GM19193 (cell line): ENCODE measurements around the gene SLC9A2.

Source experiments
- POLR2A ChIP-seq: IDR thresholded peaks from 4 replicates; pipeline ENCODE4 v1.6.1; 2011; ENCODE audit not compliant: insufficient read depth, insufficient read length; ENCODE audit errors: extremely low read depth

Gene SLC9A2

GRCh38 chr2:102657770-102658169 is 38.4 kb downstream of the SLC9A2 start:
- no peak for TF ChIP-seq POLR2A

DNA sequence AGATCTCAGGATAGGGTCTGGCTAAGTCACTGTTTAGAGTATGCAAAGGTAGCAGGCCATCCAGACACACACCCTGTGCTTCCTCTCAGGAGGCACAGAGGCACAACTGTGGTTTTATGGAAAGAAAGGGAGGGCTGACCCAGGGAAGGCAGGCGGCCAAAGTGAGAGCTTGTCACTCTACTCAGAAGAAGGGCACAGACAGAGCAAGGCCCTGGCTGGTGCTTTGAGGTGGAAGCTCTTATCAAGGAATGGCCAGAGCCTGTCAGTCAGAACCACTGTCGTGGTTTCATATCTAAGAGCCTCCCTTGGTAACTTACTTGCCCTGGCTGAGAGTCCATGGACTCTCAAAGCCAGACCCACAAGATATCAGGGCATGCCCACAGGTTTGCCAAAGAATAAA is 40.7 kb downstream of the SLC9A2 start:
- TF ChIP-seq POLR2A, result no peak

GRCh38 chr2:102660574-102660973 is 41.2 kb downstream of the SLC9A2 start:
- TF ChIP-seq POLR2A, result no peak

DNA sequence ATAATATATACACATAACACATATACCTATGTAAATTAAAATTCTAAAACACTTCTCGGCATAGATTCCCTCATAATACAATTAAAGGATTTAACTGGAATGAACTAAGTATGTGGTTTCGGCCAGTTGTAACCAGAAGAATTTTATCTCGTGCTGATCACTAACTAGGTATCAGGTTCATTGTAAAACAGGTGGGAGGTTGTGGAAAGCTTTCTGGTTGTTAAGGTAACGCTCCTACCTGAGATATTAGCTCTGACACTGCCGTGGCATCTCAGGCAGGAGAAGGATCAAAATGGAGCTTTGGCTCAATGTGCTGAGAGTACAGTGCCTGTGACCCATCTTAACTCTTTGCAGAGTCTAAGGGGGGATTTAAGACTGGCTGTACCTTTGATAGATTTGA is 42.5 kb downstream of the SLC9A2 start:
- no peak for TF ChIP-seq POLR2A

DNA sequence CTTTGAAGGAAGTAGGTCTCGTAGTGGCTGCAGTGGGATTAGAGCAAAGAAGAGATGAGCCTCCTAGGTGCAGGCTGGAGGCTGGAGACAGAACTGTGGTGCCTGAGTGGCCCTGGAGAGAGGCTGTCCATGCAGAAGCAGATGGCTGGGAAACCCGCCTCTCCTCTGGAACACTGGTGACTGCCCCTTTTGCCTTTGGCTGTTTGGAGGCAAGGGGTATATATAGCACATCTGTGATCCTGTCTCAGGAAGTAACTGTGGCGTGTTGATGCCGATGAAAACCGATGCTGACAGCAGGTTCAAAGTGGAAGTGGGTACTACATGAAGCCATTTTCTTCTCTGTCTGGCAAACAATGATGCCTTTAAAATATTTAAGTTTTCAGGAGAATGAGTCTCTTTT is 43.5 kb downstream of the SLC9A2 start:
- no peak for TF ChIP-seq POLR2A

DNA sequence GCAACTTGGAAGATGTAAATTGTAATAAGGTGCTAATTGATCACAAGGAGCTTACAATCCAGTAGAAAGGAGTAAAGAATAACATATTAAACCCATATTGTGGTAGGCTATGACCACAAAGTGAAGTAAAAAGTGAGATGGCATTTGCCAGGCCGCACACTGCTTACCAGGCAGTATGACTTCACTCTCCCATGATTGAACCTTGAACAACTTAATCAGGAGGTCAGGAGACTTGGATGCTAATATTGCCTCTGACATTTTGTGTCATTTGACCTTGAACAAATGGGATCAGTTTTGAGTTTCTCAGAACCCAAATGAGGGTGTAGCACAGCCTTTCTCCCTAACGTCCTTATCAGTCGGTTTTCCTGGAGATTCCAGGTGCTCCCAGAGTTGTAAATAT is 44.0 kb downstream of the SLC9A2 start:
- TF ChIP-seq POLR2A, result no peak

DNA sequence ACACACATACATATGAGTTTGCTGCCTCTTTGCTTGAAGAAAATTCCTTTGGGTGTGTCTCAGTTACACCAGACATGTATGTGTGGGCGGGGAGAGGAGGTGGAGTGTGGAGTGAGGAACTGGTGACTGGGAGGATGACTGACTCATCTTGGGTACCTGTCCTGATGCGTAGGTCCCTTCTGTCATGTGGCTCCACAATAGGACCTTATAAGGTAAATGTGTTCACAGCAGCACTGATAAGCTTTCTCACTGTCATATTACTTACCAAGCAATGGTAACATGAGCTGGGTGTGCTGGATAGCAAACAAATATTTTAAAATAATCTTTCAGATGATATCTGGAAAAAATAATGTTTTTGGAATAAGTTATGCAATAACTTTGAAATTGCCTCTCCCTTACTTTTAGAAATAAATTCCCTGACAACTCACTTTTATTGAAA is 45.1 kb downstream of the SLC9A2 start:
- TF ChIP-seq POLR2A, result no peak

DNA sequence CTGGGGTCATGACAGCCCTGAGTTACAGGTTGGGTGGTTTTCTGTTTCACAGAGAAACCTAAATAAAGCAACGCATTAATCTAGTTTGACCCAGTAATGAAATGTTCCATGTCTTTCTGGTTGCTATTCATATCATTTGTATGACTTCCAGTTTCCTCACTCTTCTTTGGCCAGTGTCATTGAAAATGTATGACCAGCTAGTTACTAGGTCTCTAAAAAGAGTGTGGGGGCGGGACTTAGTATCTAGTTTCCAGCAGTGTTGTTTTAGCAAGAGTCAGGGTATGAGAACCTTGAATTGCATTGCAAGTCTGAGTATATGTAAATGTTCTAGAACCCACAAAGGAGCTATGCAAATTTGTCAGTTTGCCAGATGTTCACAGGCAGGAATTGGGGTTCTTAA is 47.7 kb downstream of the SLC9A2 start:
- TF ChIP-seq POLR2A, result no peak

GRCh38 chr2:102668171-102668570 is 48.8 kb downstream of the SLC9A2 start:
- no peak for TF ChIP-seq POLR2A

DNA sequence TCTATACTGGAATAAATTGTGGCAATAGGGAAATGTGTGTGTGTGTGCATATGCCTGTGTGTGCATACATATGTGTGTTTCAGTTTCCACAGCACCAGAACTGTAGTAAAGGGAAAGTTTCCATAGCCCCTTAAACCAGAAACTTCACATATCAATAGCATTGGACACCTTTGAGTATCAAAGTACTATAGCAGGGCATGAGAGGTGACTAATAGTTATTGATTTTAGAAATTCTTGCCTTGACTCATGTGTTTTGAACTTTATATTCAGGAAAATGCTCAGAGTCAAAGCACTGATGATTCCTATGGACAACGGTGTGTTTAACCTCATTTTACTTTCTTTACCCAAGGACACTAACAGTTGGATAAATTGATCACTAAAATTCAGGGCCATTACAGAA is 50.0 kb downstream of the SLC9A2 start:
- TF ChIP-seq POLR2A, result no peak

DNA sequence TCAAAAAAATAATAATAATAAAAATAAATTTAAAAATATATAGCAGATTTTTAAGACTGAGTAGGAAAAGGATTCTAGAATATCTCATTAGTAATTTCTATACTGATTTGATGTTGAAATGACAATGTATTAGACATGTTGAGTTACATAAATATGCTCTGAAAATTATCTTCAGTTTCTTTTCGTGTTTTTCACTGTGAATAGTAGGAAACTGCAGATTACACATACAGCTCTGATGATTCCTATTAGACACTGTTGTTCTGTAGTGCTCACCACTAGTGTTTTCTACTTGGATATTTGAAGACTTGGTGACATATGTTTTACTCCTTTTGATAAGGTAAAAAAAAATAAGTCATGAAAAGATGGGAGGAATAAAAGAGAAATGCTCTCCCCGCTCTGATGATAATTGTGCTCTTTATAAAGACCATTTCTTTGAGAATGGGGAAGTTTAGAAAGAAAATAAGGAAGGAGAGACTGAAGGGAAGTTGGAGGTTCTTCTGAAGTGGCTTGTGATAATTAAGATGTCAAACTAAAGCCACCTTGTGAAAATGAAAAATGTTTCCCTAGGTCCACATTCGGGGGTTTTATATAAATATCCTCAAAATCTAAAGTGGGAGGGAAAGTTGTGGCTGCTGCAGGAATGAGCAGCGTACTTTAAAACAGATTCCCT is 52.9 kb downstream of the SLC9A2 start:
- no peak for TF ChIP-seq POLR2A

DNA sequence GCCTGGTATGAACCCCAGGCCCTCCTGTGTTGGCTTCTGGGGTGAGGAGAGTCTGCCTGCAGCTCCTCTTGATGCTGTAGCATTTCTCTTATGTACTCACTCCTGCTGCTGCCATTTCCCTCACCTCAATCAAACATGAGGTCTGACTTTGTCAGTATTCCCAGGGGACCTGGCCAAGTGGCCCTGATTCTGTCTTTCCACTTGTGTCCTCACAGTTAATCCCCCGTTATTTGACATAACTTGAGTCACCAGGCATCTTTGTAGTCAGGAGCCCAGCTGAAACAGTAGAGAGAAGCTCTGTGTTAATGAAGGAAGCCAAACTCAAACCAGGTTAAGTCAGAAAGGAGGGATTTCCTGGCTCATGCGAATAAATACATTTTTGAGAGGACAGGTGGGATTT is 55.0 kb downstream of the SLC9A2 start:
- TF ChIP-seq POLR2A, result no peak

- no peak for TF ChIP-seq POLR2A
Observed at GRCh38 chr2:102674836-102675235, 55.5 kb downstream of the SLC9A2 start.

DNA sequence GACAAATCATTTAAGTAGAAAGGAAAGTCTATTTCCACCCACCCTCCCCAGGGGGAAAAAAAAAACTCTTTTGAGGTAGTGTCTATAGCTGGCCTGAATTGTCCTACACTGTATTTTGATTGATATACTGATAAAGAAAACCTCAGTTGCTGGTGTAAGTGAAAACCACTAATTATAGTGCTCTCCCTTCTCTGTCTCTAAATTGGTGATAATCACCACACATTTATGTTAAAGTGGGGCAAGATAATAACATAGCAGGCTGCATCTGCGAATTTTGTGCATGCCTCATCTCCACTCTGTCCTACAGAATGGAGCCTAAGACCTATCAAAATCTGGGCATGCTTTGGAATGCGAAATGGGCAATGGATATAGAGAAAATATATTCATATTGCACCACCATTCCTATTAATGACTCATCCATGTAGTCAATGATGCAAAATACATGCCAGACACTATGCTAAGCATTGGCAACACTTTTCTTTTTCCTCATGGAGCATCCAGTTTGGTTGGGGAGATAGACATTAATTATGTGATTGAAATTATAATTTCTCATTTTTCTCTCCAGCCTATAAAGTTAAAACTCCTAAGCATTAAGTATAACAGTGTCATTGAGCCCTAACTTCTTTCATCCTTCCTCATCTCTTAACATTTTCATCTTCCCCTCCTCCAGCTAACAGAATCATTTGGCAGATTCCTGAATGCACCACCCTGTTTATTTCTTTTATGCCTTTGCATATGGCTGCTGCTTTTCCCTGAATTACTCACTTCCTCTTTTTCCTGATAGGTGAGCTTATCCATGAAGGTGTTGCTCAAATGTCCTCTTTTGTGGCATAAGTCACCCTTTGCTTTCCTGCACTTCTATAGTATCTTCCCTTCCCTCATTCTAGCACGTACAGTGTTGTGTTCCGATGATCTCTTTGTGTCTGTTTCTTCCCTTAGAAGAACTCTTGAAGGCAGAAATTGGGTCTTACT is 58.2 kb downstream of the SLC9A2 start:
- TF ChIP-seq POLR2A, result no peak

GRCh38 chr2:102678442-102678841 is 59.1 kb downstream of the SLC9A2 start:
- no peak for TF ChIP-seq POLR2A
